ENCODE results near the gene WDPCP.
"Not testable (repeated sequence)": the region's sequence is repeated elsewhere in the genome, so short reads cannot be mapped to it uniquely, and the experiment has no call there.

Gene WDPCP

DNA sequence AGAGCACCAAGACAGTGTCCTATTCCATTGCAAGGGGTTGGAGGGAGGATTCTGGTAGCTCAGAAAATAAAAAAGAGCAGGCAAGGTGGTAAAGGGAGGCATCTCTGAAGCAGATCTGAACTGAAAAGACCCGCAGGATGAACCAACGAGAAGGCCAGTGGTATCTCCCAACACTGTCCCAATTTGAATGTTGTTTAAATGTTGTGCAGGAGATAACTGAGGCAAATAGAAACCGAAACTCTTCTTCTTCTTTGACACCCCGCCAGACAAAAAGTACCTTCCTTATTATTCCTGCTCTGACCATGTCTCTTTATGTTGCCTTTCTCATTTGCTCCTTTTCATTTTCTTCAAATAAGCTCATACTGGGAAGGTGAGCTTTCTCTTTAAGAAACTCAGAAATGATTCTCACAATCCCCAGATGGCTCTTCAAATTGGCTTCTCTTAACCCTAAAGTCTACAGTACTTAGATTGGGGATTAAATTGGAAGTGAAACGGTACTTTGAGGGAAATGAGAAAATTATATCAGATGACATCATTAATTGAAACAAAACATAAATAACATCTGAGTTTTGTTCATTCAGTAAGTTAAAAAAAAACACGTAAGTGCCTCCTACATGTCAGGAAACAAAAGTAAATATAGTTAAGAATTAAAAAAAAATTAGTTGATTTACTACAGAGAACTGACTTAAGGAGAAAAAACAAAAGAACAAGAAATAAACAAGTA, 143.6 kb downstream of the WDPCP start:
- DNase-seq: no peak

DNA sequence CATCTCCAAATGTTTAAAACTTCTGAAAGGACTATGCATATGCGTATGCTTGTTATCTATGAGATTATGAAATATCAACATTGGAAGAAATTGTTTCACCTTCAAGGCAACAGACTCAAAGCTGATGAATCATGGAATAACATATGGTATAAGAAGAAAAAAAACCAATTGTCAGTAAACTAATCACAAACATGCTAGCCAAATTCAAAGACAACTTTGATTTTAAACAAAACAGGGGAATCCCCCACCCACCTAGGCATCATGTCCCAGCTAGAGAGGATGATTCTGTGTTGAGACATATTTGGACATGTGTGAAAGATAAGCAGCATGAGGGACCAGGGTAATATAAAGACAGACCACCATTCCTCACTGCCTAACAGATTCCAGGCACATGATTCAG, 147.7 kb downstream of the WDPCP start:
- no peak for DNase-seq

DNA sequence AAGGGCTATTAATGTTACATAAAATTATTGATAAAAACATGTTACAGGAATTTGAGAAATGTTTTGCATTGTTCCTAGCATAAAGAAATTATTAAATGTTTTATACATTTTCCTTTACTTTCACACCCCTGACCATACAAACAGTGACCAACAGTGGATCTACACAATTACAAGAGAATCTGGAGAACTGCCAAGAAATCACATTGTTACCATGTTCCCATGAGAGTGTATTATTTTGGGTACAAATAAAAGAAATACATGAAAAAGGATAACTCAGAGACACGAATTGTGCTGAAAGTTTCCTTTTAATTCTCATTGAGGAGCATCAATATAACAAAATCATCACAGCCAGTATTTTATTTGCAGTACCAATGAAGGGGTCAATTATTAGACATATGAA, 150.1 kb downstream of the WDPCP start:
- DNase-seq: no peak

DNA sequence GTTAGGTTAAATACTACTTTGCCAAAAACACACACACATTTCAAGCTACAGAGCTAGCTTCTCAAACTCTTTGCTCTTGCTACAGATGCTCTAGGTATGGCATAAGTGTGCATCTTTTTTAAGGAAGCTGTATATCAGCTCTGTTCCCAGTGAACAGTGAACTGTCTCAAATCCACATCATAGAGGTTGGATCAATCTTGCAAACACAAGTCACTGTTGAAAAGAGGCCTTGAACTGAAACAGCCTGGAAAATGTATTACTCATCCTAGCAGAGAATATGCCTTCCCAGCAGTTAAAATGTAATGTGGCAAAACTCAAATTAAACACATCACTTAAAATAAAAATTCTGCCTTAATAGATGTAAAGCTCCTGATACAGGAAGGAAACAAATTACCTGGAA, 151.8 kb downstream of the WDPCP start:
- no peak for DNase-seq

DNA sequence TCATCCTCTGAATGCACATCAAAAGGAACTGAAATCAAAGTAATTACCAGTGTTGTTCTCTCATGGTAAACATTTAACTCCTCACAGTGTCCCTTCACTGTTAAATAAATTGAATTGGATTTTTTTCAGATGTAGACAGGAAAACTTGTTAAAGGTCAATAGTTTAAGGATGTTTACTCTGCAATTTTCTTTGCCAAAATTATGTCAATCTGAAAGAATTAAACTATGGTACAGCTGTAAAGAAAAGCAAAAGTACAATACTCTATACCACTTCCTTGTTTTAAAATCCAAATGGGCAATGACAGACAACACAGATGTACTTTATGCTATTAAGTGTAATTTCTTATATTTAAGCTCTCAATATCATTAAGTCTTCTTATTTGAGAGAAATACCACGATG, 153.2 kb downstream of the WDPCP start:
- no peak for DNase-seq

DNA sequence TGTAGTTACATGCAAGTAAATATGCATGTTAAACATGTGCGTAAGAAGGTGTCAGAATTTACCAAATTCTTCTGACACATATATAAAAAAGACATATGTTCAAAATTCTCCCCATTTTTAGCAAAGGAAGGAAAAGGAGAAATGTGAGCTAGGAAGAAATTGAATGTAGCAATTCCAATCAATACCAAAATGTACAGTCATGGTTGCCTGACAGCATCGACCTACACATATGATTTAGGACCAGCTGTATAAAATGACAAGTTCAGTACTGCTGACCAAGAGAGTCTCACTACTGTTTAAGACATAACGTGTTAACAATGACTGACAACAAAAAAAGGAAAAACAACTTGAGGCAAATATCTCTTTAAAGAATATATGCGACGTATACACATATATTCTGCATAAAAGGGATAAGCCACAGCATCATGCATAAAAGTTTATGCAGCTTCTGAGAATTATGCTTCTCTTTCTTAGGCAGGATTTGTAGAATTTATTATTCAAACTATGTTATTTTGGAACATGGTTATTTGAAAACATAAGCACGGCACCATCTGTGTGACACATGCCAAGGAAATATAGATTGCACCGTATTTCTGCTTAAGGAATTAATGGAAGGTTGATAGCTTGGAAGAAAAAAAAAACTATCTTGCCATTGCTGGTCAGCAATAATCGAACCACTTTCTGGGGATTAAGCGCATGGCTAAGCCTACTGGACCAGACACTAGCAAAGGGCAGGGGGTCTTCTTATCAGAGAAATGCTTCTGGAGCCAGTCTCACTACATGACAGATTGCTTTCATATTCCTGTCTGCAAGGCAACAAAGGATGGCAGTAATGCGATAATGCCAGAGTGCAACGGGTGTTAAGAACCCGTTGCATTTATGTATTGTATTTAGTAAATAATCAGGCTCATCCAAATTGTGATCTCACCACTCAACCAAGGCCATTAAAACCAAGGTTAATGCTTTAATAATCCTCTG, 154.0 kb downstream of the WDPCP start:
- DNase-seq: no peak

DNA sequence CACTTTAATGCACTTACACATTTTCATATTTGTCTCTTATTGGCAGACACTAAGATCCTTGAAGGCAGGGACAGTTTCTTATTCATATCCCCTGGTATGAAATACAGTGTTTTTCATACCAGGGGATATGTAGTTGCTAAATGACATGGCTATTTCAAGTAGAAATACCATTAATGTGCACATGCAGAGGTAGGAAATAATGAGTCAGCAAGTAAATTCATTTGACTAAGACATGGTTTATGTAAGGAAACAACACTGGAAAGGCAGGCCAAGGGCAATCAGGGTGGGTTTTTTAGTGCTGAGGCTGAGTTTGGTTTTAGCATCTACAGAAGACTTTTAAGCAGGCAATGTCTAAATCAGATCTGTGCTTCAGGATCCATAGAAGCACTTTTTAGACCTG, 155.9 kb downstream of the WDPCP start:
- no peak for DNase-seq

DNA sequence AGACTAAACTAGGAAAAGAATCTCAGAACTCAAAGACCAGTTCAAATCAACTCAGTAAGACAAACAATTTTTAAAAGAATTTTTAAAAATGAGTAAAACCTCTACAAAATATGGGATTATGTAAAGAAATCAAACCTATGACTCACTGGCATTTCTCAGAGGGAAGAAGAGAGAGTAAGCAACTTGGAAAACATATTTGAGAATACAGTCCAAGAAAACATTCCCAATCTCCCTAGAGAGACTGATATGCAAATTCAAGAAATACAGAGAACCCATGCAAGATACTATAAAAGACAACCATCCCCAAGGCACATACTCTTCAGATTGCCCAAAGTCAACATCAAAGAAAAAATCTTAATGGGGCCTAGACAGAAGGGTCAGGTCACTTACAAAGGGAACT, 162.7 kb downstream of the WDPCP start:
- no peak for DNase-seq

DNA sequence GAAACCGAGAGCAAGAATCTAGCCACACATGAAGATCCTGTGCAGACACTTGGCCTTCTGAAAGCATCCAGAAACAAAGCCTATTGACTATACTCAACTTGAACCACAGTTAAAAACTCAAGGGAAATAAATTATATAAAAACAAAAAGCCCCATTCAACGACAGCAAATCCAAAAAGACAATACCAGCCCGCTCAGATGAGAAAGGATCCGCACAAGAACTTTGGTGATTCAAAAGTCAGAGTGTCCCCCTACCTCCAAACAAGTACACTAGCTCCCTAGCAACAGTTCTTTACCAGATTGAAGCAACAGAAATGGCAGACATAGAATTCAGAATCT, 163.2 kb downstream of the WDPCP start:
- no peak for DNase-seq

DNA sequence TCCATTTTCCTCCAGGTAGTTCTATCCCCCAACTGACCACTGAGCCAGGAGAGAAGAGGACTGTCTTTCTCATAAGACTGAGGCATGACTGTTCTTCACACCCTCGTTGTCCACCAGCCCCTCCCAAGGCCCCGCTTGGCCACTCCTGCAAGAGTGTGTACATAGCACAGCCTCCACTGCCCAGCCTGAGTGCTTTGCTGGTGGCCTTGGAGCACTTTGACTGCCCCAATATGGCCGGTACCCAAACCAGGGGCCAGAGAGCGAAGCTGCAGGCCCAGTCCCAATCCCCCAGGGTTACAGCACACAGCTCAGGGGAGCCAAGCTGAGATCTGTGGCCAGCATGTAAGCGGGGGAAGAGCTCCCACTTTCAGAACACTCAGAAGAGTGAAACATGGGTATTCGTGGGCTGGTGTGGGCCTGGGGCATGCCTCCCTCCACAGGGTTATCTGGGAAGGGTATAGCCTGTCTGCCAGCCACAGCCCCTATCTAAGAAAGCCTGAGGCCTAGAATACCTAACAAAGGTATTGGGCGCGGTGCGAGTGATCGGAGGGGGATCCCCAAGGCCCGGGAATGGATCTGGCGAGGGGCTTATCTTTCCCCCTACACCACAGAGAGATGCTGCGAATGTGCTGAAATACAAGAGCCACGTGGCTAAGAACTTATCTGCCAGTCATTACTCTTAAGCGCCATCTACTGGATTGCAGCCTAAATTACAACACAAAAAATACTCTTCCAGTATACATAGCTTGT, 163.8 kb downstream of the WDPCP start:
- no peak for DNase-seq

DNA sequence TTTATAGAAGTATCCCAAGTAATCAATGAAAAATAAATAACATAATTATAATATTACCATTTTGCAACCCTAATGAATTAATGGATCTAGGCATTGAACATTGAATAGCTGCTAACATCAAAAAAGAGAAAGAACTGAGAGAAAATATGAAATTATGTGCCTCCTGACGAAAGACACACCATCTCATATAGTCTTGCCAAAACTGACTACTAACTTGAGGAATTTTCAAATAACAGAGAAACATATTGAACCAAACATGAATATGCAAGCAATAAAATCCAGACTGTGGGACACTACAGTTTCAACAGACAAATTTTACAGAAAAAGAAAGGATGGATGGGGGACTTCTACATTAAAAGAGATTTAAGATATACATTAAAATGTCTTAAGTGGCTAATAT, 165.7 kb downstream of the WDPCP start:
- DNase-seq: no peak

DNA sequence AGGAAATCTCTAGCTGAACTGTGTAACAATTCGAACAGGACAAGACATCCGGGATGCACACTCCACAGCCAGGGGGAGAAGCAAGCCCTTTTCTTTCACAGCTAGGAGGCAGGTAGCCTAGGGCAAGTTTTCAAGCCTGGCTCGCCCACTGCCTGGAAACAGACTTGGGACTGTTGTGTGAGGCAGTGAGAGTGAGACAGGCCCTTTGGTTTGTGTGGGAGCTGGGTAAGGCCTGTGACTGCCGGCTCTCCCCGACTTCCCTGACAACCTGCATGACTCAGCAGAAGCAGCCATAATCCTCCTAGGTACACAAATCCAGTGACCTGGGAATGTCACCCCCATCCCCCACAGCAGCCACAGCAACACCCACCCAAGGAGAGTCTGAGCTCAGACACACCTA, 179.7 kb downstream of the WDPCP start:
- no peak for DNase-seq

DNA sequence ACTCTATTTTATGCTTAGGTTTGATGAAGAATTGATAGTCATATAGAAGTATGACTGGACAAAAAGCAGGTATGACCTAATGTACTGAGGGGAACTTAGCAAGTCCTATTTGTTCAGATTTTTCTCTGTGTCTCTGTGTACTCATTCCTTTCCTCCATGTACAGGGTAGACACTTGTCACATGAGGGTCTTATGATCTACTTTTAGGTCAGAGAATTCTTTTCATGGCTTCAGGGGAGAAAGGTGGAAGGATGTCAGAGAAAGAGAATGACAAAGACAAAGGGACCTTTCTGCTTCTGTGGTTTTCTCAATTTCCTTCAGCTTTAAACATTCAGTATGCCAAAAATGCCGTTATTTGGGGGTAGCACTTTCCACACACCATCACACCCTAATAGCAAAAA, 181.6 kb downstream of the WDPCP start:
- no peak for DNase-seq

DNA sequence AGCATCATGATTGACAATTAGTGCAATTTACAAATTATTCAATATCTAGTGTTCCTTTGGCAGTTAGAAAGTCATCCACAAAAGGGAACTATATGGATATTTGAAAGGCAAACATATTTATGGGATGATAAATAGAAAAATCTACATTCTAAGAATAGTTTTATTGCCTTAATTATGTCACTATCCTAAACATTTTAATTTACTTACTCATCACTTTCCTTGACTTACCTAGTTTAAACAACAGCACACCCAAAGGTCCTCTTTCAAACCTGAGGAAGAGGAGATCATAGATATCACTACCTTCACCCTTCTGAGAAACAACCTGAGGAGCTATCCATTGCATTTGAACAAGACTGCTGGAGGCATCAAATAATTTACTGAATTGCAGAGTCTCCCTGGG, 184.5 kb downstream of the WDPCP start:
- DNase-seq: no peak

DNA sequence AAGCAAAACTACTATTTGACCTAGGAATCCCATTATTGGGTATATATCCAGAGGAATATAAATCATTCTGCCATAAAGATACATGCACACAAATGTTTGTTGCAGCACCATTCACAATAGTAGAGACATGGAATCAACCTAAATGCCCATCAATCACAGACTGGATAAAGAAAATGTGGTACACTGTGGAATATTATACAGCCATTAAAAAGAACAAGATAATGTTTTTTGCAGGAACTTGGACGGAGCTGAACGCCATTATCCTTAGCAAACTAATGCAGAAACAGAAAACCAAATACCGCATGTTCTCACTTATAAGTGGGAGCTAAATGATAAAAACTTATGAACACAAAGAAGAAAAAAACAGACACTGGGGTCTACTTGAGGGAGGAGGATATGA, 185.4 kb downstream of the WDPCP start:
- not testable (repeated sequence) for DNase-seq

DNA sequence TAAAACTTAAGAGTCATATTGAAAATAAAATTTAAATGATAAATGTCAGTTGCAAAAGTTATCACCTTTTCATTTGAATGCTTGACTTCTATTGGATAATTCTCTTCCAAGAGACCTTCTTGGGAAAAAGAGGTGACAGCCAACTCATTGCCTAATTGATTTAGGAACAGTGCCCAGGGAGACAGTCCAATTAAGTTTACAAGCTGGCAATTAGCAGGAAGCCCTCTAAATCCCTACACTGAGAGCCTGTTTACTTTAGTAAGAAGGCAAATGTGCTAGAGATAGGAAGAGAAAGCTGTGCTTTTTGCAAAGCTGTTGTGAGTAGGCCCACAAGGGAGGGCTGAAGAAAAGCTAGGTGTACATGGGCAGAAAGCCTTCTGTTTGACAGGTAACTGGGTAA, 189.1 kb downstream of the WDPCP start:
- DNase-seq: no peak

DNA sequence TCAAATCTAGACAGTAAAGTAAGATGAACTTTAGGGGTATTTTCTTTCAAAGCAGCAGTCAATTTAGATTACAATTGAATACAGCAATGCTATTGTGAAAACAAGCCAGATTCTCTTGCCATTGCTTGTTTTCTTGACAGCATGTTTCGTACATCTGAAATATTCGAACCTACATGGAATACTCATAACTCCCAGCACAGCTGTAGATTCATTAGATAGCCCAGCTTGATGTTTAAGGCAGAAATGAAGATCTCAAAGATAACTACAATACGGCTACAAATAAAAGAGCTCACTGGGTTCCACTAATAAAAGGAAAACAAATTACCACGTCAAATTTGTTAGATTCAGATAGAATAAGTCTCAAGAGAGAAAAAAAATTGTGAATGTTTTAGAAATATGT, 208.8 kb downstream of the WDPCP start:
- DNase-seq: no peak

DNA sequence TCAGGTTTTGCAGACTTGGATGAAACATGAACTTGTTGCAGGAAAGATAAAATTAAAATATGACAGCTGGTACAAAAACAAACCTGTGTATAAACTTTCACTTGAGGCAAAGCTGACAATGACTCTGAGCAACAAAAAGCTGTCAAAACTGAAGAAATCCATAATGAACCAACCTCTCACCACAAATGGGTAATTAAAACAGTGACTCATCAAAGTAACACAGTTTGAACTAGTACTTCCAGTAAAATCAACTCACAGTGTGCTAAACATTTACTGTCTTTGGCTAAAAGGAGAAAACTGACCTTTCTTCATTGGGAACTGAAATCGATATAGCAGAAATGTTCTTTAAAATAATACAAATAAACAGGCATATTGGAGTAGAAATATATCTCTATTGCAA, 209.7 kb downstream of the WDPCP start:
- no peak for DNase-seq

DNA sequence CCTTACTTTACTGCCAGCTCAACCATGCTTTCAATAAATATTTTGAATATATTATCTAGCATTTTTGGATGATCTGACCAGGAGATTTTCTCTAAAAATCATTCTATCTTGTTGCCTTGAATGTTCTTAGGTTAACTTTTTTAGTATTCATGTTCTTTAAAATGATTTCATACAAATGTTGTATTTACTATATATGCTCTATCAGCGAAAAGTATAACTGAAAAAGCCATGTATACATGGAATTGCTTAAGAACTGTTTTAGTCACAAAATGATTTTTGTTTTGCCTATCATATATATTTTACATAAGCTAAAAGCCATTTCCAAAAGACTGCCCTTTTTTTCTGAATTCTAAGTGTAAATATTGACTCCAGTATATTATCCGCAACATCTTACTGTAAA, 213.9 kb downstream of the WDPCP start:
- DNase-seq: no peak

DNA sequence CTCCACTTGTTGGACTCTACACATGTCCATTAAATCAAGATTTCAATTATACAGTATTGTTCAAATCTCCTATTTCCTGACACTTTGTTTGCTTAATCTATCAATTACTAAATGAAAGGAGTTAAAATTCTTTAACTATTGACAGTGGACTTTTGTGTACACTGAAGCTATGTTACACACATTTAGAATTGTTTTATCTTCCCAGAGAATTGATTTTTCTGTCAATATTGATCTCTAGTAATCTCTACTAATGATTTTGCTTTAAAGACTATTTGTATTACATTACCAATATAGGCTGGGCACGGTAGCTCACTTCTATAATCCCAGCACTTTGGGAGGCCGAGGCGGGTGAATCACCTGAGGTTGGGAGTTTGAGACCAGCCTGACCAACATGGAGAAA, 215.7 kb downstream of the WDPCP start:
- no peak for DNase-seq

DNA sequence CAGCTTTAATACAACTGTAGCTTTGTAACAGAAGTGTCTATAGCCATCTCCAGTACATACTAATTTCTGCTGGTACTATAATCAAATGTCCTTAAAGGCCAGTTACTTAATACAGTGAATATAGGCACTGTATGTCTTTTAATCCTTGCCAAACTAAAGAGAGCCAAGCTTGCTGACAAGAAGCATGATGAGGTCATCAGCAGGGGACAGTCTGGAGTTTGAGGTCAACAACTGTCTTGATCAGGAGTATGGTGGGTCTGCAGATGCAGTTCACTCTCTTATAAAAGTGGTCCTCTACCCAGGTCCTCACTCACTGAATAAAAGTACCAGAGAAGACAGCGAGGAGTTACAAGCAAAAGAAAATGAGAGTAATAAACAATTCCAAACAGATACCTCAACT, 219.1 kb downstream of the WDPCP start:
- DNase-seq: no peak

DNA sequence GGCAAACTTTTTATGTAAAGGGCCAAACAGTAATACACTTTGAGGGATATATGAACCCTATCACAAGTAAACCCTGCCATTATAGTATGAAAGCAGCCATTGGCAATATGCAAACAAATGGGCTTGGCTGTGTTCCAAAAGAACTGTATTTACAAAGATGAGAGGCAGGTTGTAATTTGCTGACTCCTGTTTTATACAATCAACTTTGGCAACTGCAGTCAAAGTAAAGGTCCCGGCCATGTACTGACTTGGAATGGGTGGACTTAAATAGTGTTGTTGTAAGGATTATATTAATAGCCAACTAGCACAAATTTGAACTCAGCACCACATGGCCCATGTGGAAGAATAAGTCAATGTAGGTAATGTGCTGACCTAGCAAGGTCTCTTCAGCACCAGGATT, 223.4 kb downstream of the WDPCP start:
- no peak for DNase-seq

DNA sequence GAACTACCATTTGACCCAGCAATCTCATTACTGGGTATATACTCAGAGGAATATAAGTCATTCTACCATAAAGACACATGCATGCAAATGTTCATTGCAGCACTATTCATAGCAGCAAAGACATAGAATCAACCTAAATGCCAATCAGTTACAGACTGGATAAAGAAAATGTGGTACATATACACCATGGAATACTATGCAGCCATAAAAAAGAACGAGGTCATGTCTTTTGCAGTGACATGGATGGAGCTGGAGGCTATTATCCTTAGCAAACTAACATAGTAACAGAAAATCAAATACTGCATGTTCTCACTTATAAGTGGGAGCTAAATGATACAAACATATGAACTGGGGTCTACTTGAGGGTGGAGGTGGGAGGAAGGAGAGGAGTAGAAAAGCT, 230.6 kb downstream of the WDPCP start:
- DNase-seq: not testable (repeated sequence)

DNA sequence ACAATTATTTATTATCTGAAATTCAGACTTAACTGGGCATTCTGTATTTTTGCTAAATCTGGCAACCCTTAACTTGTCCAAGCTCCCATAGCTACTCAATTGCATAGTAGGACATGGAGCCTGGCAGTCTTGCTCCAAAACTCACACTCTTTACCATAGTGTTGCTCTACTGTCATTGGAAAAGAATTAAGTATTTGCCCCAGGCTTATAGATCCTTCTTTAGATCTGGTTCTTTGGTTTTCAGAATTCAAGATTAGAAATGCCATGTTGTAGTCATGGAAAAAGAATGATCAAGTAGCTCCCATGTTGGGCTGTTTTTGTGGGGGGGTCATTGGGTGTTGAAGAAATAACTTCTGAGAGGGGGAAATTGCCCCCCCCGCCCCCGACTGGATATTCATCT, 240.9 kb downstream of the WDPCP start:
- DNase-seq: no peak
